Esophagus squamous epithelium (tissue), 5 donors: ENCODE results near the gene KRTAP3-2. TPM values are rescaled to one million over a fixed set of nuclear protein-coding genes. Genes with fewer than 3 reads are reported as not detected.

Source experiments
- DNase-seq: peaks from one replicate; lab custom pipeline; 2025; lab: John Stamatoyannopoulos, UW
- H3K27ac ChIP-seq, 4 donors: fragments of 200-600 bp; sonication (generic); one replicate each; pipeline ENCODE4 v1.5.1; 2016 to 2019; ENCODE audit warnings: mild to moderate bottlenecking in 1 of 4
- H3K27me3 ChIP-seq, 4 donors: fragments of 200-600 bp; sonication (generic); 1 replicate in 3 of 4; 2 replicates in 1 of 4; pipeline versions ENCODE4 v1.5.1 to v1.6.0; 2017 to 2021; ENCODE audit warnings: antibody characterized with exemption in 1 of 4
- H3K36me3 ChIP-seq, 3 donors: fragments of 200-600 bp; sonication (generic); one replicate each; pipeline ENCODE4 v1.5.1; 2016 to 2019
- H3K4me1 ChIP-seq, 3 donors: fragments of 200-600 bp; sonication (generic); one replicate each; pipeline ENCODE4 v1.5.1; 2017 to 2019
- H3K4me3 ChIP-seq, 4 donors: fragments of 200-600 bp; sonication (generic); 1 replicate in 3 of 4; 2 replicates in 1 of 4; pipeline ENCODE4 v1.5.1; 2016 to 2019; ENCODE audit warnings: mild to moderate bottlenecking in 2 of 4, moderate library complexity in 1 of 4
- H3K9me3 ChIP-seq, 3 donors: fragments of 200-600 bp; sonication (generic); one replicate each; pipeline ENCODE4 v1.5.1; 2016 to 2019
- POLR2A ChIP-seq, 4 donors: fragments of 450-650 bp; IDR thresholded peaks; one replicate each; pipeline ENCODE4 v1.6.1; 2017; ENCODE audit warnings: antibody characterized with exemption in 4 of 4, mild to moderate bottlenecking in 4 of 4, moderate library complexity in 3 of 4
- WGBS, 2 donors: methylation state at CpG; one replicate each; pipeline ENCODE4 v1.1.5; 2018; 5-methylcytosine and 5-hydroxymethylcytosine counted together
- intact Hi-C: fragments of 100-400 bp; cut with DNase I; formaldehyde crosslinking; loops from one replicate; pipeline ENCODE4 v1.15.0; 2022
- total RNA-seq, 4 donors: library from RNA; depleted of rRNA; stranded (reverse); fragments of >200 nt; gene quantifications; one replicate each; pipeline ENCODE4 v1.1.0, GENCODE V29; 2016
- TF ChIP-seq, protein P1 (sequence below), 6 experiments: fragments of 450-650 bp in 4 of 6; fragments of 200-600 bp in 2 of 6; sonication (generic) in 2 of 6; IDR thresholded peaks; one replicate each; pipeline ENCODE4 v1.5.1; 2016 to 2019; ENCODE audit warnings: antibody characterized with exemption in 6 of 6, mild to moderate bottlenecking in 4 of 6, moderate library complexity in 4 of 6
- donor health status: DM: yes; HTN: yes; CAD: no.

The KRTAP3-2 gene
- total RNA-seq, 4 donors from 2014 or later, result 0.57 TPM; not detected in 3

DNA sequence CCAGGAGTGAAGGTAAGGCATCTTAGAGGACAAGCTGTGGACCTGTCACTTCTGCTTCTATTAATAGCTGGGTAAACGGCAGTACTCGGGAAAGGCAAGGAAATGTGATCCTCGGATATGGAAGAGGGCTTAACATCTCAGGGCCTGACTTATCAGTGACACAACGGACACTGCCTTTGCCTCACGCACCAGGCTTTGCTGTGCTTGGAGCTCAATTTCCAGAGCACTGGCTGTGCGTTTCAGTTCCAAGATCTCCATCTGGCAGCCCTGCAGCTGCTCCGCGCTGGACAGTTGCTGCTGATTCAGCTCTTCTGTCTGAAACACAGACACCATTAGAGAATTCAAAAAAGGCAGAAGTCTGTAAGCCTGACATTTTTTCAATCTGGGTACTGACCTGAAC lies 19.1 kb downstream of the KRTAP3-2 start:
- Histone ChIP-seq H3K4me3 (no peak overlapping the region), H3K27me3 (peaks cover 0 to 28% (median 0%) of the 10 kb centered on the region in 4 donors), H3K36me3 (no peaks in the 10 kb centered on the region), H3K27ac (no peak overlapping the region), H3K9me3 (no peaks in the 10 kb centered on the region), H3K4me1 (peaks cover 0 to 12% (median 0%) of the 10 kb centered on the region in 3 donors)
- TF ChIP-seq, protein P1, sequence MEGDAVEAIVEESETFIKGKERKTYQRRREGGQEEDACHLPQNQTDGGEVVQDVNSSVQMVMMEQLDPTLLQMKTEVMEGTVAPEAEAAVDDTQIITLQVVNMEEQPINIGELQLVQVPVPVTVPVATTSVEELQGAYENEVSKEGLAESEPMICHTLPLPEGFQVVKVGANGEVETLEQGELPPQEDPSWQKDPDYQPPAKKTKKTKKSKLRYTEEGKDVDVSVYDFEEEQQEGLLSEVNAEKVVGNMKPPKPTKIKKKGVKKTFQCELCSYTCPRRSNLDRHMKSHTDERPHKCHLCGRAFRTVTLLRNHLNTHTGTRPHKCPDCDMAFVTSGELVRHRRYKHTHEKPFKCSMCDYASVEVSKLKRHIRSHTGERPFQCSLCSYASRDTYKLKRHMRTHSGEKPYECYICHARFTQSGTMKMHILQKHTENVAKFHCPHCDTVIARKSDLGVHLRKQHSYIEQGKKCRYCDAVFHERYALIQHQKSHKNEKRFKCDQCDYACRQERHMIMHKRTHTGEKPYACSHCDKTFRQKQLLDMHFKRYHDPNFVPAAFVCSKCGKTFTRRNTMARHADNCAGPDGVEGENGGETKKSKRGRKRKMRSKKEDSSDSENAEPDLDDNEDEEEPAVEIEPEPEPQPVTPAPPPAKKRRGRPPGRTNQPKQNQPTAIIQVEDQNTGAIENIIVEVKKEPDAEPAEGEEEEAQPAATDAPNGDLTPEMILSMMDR (IDR thresholded peaks at IDR 0.05), result no peak
- TF ChIP-seq POLR2A (IDR thresholded peaks at IDR 0.05), result no peak
- no peak for DNase-seq
- intact Hi-C loops, result no loop called here
- 41 to 54% methylated on average over 8 of the region's 8 CpGs for WGBS, 2 donors

DNA sequence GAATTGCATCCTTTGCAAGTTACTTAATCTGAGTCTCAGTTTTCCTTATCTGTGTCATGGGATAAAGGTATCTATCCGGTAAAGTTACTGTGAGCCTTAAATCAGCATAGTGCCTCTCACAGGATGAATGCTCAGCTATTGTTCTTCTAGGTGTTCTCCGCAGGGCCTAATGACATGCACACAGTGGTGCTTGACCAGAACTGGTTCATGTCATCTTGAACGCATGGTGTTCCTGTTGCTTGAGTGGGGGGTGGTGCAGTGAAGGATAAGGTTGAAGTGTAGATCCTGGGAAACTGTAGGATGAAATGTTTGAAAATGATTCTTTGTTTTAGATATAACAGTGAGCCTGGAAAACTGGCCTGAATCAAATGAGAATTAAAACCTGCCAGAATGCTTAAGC lies 19.6 kb downstream of the KRTAP3-2 start:
- H3K27me3 ChIP-seq, result peaks cover 0 to 33% (median 0%) of the 10 kb centered on the region in 4 donors
- intact Hi-C loops, result no loop called here

DNA sequence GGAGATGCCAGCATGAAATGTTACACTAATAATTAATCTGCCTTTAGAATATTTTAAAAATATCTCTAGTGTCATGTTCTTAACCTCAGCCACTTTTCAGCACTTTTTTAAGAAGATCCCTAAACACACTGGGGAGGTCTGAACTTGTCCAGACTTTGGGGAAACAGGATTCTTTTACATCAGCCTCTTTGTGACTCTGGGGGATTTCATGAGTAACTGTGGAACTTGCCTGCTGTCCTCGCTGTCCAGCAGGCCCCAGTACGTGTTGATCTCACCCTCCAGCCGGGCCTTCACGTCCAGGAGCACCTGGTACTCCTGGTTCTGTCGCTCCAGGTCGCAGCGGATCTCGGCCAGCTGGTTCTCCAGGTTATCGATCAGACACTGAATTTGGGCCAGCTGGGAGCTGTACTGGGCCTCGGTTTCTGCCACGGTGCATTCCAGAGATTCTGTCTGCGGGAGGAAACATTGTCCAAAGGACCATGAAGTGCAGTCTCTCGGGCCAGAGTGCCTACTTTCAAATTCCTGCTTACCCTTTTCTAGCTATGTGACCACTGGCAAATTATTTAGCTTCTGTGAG lies 21.0 kb downstream of the KRTAP3-2 start:
- no peak for DNase-seq
- Histone ChIP-seq H3K4me3 (no peak overlapping the region), H3K36me3 (no peaks in the 10 kb centered on the region), H3K9me3 (no peaks in the 10 kb centered on the region), H3K4me1 (peaks cover 0 to 12% (median 0%) of the 10 kb centered on the region in 3 donors), H3K27ac (no peak overlapping the region), H3K27me3 (peaks cover 0 to 33% (median 0%) of the 10 kb centered on the region in 4 donors)
- TF ChIP-seq, protein P1 (IDR thresholded peaks at IDR 0.05), result no peak
- no peak for TF ChIP-seq POLR2A (IDR thresholded peaks at IDR 0.05)
- intact Hi-C loops, result no loop called here
- 34 to 63% methylated on average over 9 to 12 of the region's 13 CpGs for WGBS, 2 donors

More for the DNA sequence above, 19.6 kb downstream of the KRTAP3-2 start:
- Histone ChIP-seq H3K27ac (no peak overlapping the region), H3K36me3 (no peaks in the 10 kb centered on the region), H3K9me3 (no peaks in the 10 kb centered on the region), H3K4me1 (peaks cover 0 to 12% (median 0%) of the 10 kb centered on the region in 3 donors), H3K4me3 (no peak overlapping the region)
- TF ChIP-seq POLR2A (IDR thresholded peaks at IDR 0.05), result no peak
- TF ChIP-seq, protein P1 (IDR thresholded peaks at IDR 0.05), result no peak
- WGBS, 2 donors, result 87 to 98% methylated on average over 3 of the region's 3 CpGs
- no peak for DNase-seq

DNA sequence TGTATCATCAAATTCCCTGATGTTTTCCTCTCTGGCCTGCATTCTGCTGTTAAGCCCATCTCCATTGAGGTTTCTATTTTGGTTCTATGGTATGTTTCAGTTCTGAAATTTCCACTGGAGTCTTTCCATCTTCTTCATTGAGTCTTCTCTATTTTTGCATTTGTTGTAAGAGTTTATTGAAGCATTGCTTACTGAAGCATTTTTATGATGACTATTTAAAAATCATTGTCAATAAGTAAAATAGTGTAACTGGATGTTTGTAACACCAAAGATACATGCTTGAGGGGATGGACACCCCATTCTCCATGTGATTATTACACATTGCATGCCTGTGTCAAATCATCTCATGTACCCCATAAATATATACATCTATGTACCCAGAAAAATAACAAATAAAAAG lies 24.2 kb downstream of the KRTAP3-2 start:
- DNase-seq, result no peak
- intact Hi-C loops, result no loop called here
- Histone ChIP-seq H3K4me1 (peaks cover 0 to 11% (median 0%) of the 10 kb centered on the region in 3 donors), H3K27ac (no peak overlapping the region), H3K36me3 (no peaks in the 10 kb centered on the region), H3K4me3 (no peak overlapping the region), H3K9me3 (no peaks in the 10 kb centered on the region), H3K27me3 (peaks cover 0 to 25% (median 0%) of the 10 kb centered on the region in 4 donors)
- TF ChIP-seq POLR2A (IDR thresholded peaks at IDR 0.05), result no peak
- TF ChIP-seq, protein P1 (IDR thresholded peaks at IDR 0.05), result no peak

DNA sequence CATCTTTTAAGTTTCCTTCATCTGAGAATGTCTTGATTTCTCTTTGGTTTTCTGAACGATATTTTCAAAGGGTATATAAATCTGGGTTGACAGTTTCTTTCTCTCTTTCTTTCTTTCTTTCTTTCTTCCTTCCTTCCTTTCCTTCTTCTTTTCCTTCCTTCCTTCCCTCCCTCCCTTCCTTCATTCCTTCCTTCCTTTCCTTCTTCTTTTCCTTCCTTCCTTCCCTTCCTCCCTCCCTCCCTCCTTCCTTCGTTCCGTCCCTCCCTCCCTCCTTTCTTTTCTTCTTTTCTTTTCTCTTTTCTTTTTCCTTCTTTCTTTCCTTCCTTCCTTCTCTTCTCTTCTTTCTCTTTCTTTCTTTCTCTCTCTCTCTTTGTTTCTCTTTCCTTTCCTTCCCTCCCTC lies 25.3 kb downstream of the KRTAP3-2 start:
- WGBS, 2 donors, result 90 to 94% methylated on average over 3 of the region's 3 CpGs
- Histone ChIP-seq H3K9me3 (no peaks in the 10 kb centered on the region), H3K4me3 (no peak overlapping the region), H3K4me1 (peaks cover 0 to 9% (median 0%) of the 10 kb centered on the region in 3 donors), H3K27ac (no peak overlapping the region), H3K27me3 (peaks cover 0 to 25% (median 0%) of the 10 kb centered on the region in 4 donors), H3K36me3 (no peaks in the 10 kb centered on the region)
- intact Hi-C loops, result no loop called here
- DNase-seq, result no peak
- TF ChIP-seq, protein P1 (IDR thresholded peaks at IDR 0.05), result no peak
- TF ChIP-seq POLR2A (IDR thresholded peaks at IDR 0.05), result no peak
